ENCODE data around the gene STAB2. TPM values are rescaled to one million over a fixed set of nuclear protein-coding genes. Genes with fewer than 3 reads are reported as not detected.

STAB2 gene
- total and polyA plus RNA-seq, 2 donors (not counting 1 experiment from before 2014, with no cell fraction given): not detected

DNA sequence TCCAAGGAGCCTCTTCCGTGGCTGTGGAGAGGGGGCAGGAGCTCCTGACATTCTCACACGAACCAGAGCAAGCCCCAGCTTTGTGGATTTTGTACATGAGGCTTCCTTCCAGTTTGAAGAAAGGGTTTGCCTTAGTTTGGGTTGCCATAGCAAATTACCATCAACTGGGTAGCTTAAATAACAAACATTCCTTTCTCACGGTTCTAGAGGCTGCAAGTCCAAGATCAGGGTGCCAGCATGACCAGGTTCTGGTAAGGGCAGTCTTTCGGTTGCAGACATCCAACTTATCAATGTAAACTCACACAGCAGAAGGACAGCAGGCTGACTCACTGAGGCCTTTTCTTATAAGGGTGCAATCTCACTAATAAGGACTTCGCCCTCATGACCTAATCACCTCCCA lies 25.9 kb upstream of the STAB2 start:
- Mint-ChIP-seq H3K27ac (no peak overlapping the region), H3K4me1 (no peaks in the 10 kb centered on the region), H3K4me3 (no peak overlapping the region), H3K9me3 (ENCODE audit: insufficient read depth) (peaks cover 5% of the 10 kb centered on the region), H3K27me3 (peaks cover 46% of the 10 kb centered on the region)
- 91% methylated on average over 2 of the region's 5 CpGs for WGBS (ENCODE audit: insufficient coverage)
- peaks cover 0 to 14% (median 11%) of the 10 kb centered on the region in 3 donors for H3K9me3 ChIP-seq (ENCODE audit: control extremely low read depth in 1 of 3, control insufficient read depth in 2 of 3, insufficient read depth in 1 of 3, low read length in 2 of 3)
- no peaks in the 10 kb centered on the region for H3K79me2 ChIP-seq (ENCODE audit: control insufficient read depth, insufficient read depth, low read length)
- TF ChIP-seq, protein P1, sequence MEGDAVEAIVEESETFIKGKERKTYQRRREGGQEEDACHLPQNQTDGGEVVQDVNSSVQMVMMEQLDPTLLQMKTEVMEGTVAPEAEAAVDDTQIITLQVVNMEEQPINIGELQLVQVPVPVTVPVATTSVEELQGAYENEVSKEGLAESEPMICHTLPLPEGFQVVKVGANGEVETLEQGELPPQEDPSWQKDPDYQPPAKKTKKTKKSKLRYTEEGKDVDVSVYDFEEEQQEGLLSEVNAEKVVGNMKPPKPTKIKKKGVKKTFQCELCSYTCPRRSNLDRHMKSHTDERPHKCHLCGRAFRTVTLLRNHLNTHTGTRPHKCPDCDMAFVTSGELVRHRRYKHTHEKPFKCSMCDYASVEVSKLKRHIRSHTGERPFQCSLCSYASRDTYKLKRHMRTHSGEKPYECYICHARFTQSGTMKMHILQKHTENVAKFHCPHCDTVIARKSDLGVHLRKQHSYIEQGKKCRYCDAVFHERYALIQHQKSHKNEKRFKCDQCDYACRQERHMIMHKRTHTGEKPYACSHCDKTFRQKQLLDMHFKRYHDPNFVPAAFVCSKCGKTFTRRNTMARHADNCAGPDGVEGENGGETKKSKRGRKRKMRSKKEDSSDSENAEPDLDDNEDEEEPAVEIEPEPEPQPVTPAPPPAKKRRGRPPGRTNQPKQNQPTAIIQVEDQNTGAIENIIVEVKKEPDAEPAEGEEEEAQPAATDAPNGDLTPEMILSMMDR (IDR thresholded peaks at IDR 0.05): no peak
- no peak for TF ChIP-seq EZH2 (IDR thresholded peaks at IDR 0.05; ENCODE audit: borderline replicate concordance, insufficient read depth, low read depth, low read length, poor library complexity, severe bottlenecking)
- no peaks in the 10 kb centered on the region for H3K36me3 ChIP-seq (replicated peaks in 1 of 2; ENCODE audit: control extremely low read depth in 1 of 2, control insufficient read depth in 1 of 2, extremely low read depth in 1 of 2, insufficient read depth in 2 of 2, low read length in 1 of 2)
- POLR2A ChIA-PET: no interaction called here
- no peak overlapping the region for H2AFZ ChIP-seq (ENCODE audit: insufficient read depth, low read depth, low read length, poor library complexity, severe bottlenecking)
- intact Hi-C loops (cut with micrococcal nuclease): no loop called here
- ATAC-seq (ENCODE audit: low read depth): no peak
- no peaks in the 10 kb centered on the region for H3K4me1 ChIP-seq (ENCODE audit: control insufficient read depth in 2 of 2, insufficient read depth in 2 of 2, low read length in 2 of 2)
- no peak for DNase-seq
- CTCF ChIA-PET: interaction anchor here (3.6 kb wide), 1 partner anchor 14 kb away, joined by 15 read pairs; no protein-coding TSS in a partner anchor
- H3K9ac ChIP-seq (ENCODE audit: low read length): no peak overlapping the region
- no peaks in the 10 kb centered on the region for H4K20me1 ChIP-seq (ENCODE audit: control insufficient read depth, insufficient read depth, low read length, poor library complexity, severe bottlenecking)
- H3K27me3 ChIP-seq (replicated peaks in 1 of 4; ENCODE audit: control extremely low read depth in 1 of 4, control insufficient read depth in 3 of 4, insufficient read depth in 4 of 4, low read length in 3 of 4): peaks cover 0 to 6% (median 0%) of the 10 kb centered on the region in 4 experiments
- no peak overlapping the region for H3K4me2 ChIP-seq (replicated peaks; ENCODE audit: low read depth, low read length, poor library complexity, severe bottlenecking)
- H3K4me3 ChIP-seq (ENCODE audit: control extremely low read depth in 1 of 5, extremely low read depth in 1 of 5, insufficient read depth in 1 of 5, low read depth in 2 of 5, low read length in 4 of 5): no peak overlapping the region
- no peak overlapping the region for H3K27ac ChIP-seq (ENCODE audit: low read length in 2 of 2)

DNA sequence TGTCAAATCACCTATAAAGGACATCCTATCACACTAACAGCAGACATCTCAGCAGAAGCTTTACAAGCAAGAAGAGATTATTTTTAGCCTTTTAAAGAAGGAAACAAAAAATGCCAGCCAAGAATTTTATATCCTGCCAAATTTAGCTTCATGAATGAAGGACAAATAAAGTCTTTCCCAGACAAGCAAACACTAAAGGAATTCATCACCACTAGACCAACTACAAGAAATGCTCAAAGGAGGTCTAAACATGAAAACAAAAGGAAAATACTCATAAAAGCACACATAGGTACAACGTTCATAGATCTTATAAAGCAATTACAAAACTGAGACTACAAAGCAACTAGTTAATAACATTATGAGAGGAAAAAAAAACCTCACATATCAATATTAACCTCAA lies 20.7 kb upstream of the STAB2 start:
- peaks cover 2 to 21% (median 14%) of the 10 kb centered on the region in 3 donors for H3K9me3 ChIP-seq (ENCODE audit: control extremely low read depth in 1 of 3, control insufficient read depth in 2 of 3, insufficient read depth in 1 of 3, low read length in 2 of 3)

More for the DNA sequence above, 20.7 kb upstream of the STAB2 start:
- Mint-ChIP-seq H3K4me3 (no peak overlapping the region), H3K27ac (no peak overlapping the region), H3K27me3 (peaks cover 73% of the 10 kb centered on the region), H3K9me3 (ENCODE audit: insufficient read depth) (peaks cover 14% of the 10 kb centered on the region), H3K4me1 (no peaks in the 10 kb centered on the region)
- Histone ChIP-seq H4K20me1 (ENCODE audit: control insufficient read depth, insufficient read depth, low read length, poor library complexity, severe bottlenecking) (no peaks in the 10 kb centered on the region), H3K79me2 (ENCODE audit: control insufficient read depth, insufficient read depth, low read length) (no peaks in the 10 kb centered on the region), H3K4me1 (ENCODE audit: control insufficient read depth in 2 of 2, insufficient read depth in 2 of 2, low read length in 2 of 2) (no peaks in the 10 kb centered on the region), H3K27ac (ENCODE audit: low read length in 2 of 2) (no peak overlapping the region), H3K36me3 (replicated peaks in 1 of 2; ENCODE audit: control extremely low read depth in 1 of 2, control insufficient read depth in 1 of 2, extremely low read depth in 1 of 2, insufficient read depth in 2 of 2, low read length in 1 of 2) (no peaks in the 10 kb centered on the region), H3K9ac (ENCODE audit: low read length) (no peak overlapping the region), H2AFZ (ENCODE audit: insufficient read depth, low read depth, low read length, poor library complexity, severe bottlenecking) (no peak overlapping the region), H3K4me2 (replicated peaks; ENCODE audit: low read depth, low read length, poor library complexity, severe bottlenecking) (no peak overlapping the region), H3K4me3 (ENCODE audit: control extremely low read depth in 1 of 5, extremely low read depth in 1 of 5, insufficient read depth in 1 of 5, low read depth in 2 of 5, low read length in 4 of 5) (no peak overlapping the region), H3K27me3 (replicated peaks in 1 of 4; ENCODE audit: control extremely low read depth in 1 of 4, control insufficient read depth in 3 of 4, insufficient read depth in 4 of 4, low read length in 3 of 4) (peaks cover 0 to 25% (median 8%) of the 10 kb centered on the region in 4 experiments)
- ChIA-PET CTCF (interaction anchor here (1.3 to 2.0 kb wide), 3 partner anchors 9 to 16 kb away, joined by 3 to 6 read pairs (median 5); no protein-coding TSS in a partner anchor), POLR2A (no interaction called here)
- intact Hi-C loops (cut with micrococcal nuclease): no loop called here
- DNase-seq (no peak), ATAC-seq (ENCODE audit: low read depth) (no peak)
- WGBS (ENCODE audit: insufficient coverage): no CpG with 5 or more reads among the region's 1 CpG
- no peak for TF ChIP-seq EZH2 (IDR thresholded peaks at IDR 0.05; ENCODE audit: borderline replicate concordance, insufficient read depth, low read depth, low read length, poor library complexity, severe bottlenecking)
- TF ChIP-seq, protein P1 (IDR thresholded peaks at IDR 0.05): no peak
